ENCODE results near the gene HSD17B4.
A peak's percentile ranks its signal among the peaks of the same experiment; 100 is the strongest.
"Not testable (repeated sequence)": the region's sequence is repeated elsewhere in the genome, so short reads cannot be mapped to it uniquely, and the experiment has no call there.

The HSD17B4 gene

DNA sequence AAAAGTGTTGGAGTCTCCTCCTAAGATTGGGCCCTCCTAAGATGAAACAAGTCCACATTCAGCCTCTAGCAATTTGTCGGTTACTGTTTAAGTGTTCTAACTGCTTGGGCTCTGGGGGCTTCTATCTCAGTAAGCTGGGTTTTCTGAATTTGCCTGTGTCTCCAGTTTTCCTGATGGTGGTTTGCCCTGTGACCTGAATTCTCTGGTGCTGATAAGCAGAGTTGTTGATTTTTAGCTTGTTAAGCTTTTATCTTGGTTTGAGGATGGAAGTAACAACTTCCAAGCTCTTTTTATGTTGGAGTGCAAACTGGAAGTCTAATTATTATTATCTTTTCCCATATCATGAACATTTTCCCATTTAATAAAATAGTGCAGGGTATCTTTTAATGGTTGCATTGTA lies 30.9 kb downstream of the HSD17B4 start:
- DNase-seq (ENCODE audit: insufficient read length, low spot score) (no peak), FAIRE-seq (no peak)
- no peak for TF ChIP-seq POLR2A (IDR thresholded peaks at IDR 0.05; ENCODE audit: low read depth, low read length)

DNA sequence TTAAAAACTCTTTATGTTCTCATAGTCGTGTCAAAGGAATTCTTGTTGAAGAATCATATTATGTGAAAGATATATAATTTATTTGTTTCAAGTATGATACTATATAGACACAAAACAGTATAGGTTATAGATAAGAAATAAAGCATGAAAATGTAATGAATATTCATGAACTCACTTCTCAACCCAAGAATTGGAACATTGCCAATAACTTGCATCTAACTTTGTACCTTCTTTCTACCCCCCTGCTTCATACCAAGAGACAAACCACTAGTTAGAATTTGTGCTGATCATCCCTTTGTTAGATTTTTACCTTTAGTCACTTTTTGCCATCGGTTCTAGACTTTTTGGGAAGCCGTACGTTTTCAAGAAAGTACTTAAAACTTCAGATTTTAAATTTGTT lies 32.6 kb downstream of the HSD17B4 start:
- FAIRE-seq (no peak), DNase-seq (ENCODE audit: insufficient read length, low spot score) (no peak)
- no peak for TF ChIP-seq POLR2A (IDR thresholded peaks at IDR 0.05; ENCODE audit: low read depth, low read length)

DNA sequence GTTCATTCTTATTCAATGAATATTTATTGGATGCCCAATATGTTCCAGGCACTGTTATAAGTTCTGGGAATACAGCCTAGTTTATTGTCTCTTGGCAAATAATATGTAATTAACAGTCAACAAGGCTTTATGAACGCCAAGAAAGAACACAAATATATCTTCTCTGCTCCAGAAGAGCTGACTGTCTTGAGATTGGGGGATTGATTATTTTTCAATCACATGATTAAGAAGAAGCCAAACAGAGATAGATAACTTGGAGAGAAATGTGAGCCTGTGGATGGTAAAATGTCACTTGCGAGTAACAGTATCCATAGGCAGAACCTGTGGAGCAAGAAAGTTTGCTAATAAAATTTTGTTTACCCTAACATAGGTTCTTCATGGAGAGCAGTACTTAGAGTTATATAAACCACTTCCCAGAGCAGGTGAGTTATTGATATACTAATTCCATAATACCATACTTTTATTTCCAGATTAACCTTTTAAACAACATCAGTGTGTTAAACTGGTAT lies 49.4 kb downstream of the HSD17B4 start:
- DNase-seq (ENCODE audit: insufficient read length, low spot score) (no peak), FAIRE-seq (no peak)
- no peak for TF ChIP-seq POLR2A (IDR thresholded peaks at IDR 0.05; ENCODE audit: low read depth, low read length)

DNA sequence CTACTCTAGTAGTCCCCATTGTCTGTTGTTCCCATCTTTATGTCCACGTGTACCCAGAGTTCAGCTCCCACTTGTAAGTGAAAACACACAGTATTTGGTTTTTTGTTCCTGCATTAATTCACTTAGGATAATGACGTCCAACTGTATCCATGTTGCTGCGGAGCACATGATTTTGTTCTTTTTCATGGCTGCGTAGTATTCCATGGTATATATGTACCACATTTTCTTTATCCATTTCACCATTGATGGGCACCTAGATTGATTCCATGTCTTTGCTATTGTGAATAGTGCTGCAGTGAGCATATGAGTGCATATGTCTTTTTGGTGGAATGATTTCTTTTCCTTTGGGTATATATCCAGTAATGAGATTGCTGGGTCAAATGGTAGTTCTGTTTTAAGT lies 51.6 kb downstream of the HSD17B4 start:
- not testable (repeated sequence) for FAIRE-seq; DNase-seq (ENCODE audit: insufficient read length, low spot score)

DNA sequence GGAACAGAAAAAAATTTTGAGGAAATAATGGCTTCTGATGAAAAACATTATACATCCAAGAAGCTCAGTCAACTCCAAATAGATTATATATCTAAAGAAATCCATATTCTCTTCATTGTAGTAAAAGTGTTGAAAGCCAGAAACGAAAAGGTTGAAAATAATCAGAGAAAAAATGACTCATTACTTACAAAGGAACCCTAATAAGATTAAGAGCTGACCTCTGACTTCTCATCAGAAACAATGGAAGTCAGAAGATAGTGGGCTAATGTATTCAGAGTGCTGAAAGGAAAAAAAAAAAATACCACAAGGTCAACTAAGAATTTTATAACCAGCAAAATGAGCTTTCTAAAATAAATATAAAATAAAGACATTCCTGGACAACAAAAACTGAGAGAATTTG lies 60.0 kb downstream of the HSD17B4 start:
- FAIRE-seq (no peak), DNase-seq (ENCODE audit: insufficient read length, low spot score) (no peak)
- TF ChIP-seq POLR2A (IDR thresholded peaks at IDR 0.05; ENCODE audit: low read depth, low read length) = no peak

DNA sequence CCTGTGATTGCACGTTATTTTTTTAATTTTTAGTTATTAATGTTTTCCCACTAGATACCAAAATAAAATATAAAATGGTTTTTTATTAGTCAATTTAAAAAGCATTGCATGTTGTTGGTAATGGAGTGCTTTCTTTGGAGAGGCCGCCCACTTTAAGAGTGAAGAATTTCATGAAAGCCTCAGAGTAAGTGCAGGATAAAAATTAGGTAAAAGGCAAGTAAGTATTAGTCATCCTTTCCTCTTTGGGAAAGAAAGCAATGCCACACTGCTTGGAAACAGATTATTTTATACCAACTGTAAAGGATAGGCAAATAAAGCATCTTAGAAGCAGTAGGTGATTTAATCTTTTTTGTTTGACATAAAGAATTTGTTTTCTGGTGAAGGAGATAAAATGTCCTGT lies 62.9 kb downstream of the HSD17B4 start:
- no peak for TF ChIP-seq POLR2A (IDR thresholded peaks at IDR 0.05; ENCODE audit: low read depth, low read length)
- peak; percentile 87 for FAIRE-seq
- no peak for DNase-seq (ENCODE audit: insufficient read length, low spot score)

DNA sequence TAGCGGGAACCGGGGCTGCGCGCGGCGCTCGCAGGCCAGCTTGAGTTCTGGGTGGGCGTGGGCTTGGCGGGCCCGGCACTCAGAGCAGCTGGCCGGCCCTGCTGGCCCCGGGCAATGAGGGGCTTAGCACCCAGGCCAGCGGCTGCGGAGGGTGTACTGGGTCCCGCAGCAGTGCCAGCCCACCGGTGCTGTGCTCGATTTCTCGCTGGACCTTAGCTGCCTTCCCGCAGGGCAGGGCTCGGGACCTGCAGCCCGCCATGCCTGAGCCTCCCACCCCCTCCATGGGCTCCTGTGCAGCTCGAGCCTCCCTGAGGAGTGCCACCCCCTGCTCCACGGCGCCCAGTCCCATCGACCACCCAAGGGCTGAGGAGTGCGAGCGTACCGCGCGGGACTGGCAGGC lies 64.8 kb downstream of the HSD17B4 start:
- not testable (repeated sequence) for FAIRE-seq; DNase-seq (ENCODE audit: insufficient read length, low spot score)

DNA sequence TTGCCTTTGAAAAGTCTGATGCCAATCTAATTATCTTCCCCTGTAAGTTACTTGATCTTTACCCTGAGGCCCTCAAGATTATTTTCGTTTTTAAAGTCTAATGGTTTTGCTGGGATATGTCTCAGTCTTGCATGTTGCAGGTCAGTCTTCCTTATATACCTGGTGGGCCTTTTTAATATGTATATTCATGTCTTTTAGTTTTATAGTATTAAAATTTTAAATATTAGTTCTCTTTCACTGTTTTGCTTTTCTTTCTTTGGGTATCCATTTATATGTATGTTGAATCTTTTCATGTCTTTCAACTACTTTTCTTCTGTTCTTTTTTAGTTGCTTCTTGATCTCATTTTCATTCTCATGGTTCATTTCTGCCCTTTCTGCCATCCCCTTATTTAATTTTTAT lies 68.9 kb downstream of the HSD17B4 start:
- no peak for DNase-seq (ENCODE audit: insufficient read length, low spot score)
- no peak for FAIRE-seq
- TF ChIP-seq POLR2A (IDR thresholded peaks at IDR 0.05; ENCODE audit: low read depth, low read length) = no peak

DNA sequence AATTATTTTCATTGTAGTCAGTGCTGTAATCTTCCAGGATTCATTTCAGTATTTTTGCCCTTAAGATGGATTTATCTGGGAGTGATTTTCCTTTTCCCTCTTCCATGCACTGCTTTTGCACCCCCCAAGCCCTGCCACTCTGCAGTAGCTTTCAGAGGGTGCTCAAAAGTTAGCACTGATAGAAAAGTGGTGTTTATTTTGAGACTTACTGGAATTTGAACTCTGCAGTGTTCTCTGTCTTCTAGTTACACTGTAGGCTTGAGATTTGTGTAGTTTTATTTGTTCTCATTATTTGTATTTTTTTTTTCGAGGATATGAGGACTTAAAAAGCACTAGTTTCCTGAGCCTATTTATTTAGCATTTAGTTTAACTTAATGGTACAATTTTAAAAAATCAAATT lies 70.5 kb downstream of the HSD17B4 start:
- no peak for TF ChIP-seq POLR2A (IDR thresholded peaks at IDR 0.05; ENCODE audit: low read depth, low read length)
- FAIRE-seq (no peak), DNase-seq (ENCODE audit: insufficient read length, low spot score) (no peak)

DNA sequence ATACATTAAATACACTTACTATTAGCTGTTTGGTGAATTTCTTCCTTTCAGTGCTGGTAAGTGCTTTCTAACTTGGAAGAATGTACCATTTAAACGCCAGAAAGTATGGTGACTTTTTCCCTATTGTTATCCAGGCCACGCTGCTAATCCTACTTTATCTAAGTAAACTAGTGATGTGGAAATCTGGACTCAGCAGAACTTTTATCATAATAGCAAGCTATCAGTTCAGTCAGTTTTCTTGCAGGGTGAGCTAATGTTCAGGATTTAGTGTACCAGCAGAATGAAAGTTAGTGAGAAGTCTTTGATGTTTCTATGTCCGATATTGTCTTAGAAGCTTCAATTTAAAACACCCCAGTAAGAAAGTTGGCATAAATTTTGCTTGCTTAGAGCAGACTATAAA lies 72.2 kb downstream of the HSD17B4 start:
- no peak for TF ChIP-seq POLR2A (IDR thresholded peaks at IDR 0.05; ENCODE audit: low read depth, low read length)
- FAIRE-seq = no peak
- DNase-seq (ENCODE audit: insufficient read length, low spot score) = no peak

DNA sequence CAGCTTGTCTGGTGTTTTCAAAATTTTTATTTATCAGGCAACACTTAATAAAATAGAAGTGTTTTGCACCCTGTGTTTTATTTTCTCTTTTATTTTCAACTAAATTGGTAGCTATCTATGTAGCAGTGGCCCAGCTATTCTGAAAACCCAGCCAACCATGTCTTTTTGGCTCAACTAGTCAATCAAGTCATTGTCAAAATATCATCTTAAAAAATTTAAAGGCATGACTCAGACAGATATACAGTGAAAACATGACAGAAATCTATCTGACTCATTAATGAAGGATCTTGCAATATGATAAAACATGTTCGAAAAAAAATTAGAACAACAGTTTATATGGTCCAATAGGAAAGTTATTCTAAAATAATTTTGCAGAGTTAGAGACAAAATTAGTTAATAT lies 75.1 kb downstream of the HSD17B4 start:
- FAIRE-seq (no peak), DNase-seq (ENCODE audit: insufficient read length, low spot score) (no peak)
- no peak for TF ChIP-seq POLR2A (IDR thresholded peaks at IDR 0.05; ENCODE audit: low read depth, low read length)

DNA sequence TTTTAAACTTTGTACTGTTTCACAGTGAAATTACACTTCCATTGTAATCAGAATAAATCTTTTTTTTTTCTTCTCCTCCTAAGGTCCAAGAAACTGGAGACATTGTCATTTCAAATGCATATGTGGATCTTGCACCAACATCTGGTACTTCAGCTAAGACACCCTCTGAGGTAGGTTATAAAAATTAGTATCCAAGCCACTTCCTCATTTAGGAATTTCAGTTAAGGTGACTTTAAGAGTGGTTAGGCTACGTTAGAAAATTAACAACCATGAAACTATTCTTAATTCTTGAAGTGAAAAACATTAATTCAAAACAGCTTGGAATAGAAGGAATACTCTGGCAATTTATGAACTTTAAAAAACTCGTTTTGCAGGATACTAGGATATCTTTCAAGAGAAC lies 77.5 kb downstream of the HSD17B4 start:
- no peak for TF ChIP-seq POLR2A (IDR thresholded peaks at IDR 0.05; ENCODE audit: low read depth, low read length)
- DNase-seq (ENCODE audit: insufficient read length, low spot score) (no peak), FAIRE-seq (no peak)

DNA sequence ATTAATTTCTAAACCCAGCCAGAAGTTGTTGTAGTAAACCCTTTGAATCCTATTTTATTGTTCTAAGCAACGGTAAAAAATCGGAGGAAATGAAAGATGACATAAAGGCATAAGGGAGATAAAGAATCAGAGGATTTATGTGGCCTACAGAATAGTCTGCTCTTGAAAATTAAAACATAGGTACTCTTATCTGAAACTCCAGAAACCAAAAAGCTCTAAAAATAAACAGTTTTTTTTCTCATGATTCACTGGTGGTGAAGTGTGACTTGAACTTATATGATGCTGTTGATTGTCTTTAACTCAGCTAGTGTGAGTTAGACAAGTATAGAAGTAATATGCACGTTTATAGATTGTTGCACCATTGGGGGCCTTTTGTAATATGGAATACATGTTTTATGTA lies 80.3 kb downstream of the HSD17B4 start:
- no peak for TF ChIP-seq POLR2A (IDR thresholded peaks at IDR 0.05; ENCODE audit: low read depth, low read length)
- DNase-seq (ENCODE audit: insufficient read length, low spot score) (no peak), FAIRE-seq (no peak)

DNA sequence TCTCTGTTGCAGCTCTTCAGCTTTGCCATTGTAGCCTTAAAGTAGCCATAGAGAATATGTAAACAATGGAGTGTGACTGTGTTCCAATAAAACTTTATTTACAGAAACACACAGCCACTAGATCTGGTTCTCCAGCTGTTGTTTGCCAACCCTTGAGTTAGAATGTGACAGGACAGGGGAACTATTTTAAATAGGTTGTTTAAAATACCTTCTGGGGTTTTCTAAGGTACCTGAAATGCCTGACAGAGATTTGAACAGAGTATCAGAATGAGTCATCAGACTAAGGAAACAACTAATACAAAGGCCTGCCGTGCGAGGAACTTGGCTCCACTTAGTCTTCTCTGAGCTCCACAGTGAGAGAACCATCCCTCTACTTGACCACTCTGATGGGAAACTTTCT lies 85.4 kb downstream of the HSD17B4 start:
- DNase-seq (ENCODE audit: insufficient read length, low spot score) (no peak), FAIRE-seq (no peak)
- no peak for TF ChIP-seq POLR2A (IDR thresholded peaks at IDR 0.05; ENCODE audit: low read depth, low read length)

DNA sequence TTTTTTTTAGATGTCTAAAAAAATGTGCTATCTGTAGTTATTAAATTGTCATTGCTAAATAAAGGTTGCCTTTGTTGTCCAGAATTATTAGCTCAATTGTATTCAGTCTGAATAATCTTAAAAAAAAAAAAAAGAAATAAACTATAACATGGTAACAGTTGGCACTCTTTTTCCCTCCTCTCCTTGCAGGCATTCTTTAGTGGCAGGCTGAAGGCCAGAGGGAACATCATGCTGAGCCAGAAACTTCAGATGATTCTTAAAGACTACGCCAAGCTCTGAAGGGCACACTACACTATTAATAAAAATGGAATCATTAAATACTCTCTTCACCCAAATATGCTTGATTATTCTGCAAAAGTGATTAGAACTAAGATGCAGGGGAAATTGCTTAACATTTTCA lies 89.4 kb downstream of the HSD17B4 start:
- TF ChIP-seq POLR2A (IDR thresholded peaks at IDR 0.05; ENCODE audit: low read depth, low read length) = no peak
- no peak for FAIRE-seq
- no peak for DNase-seq (ENCODE audit: insufficient read length, low spot score)

DNA sequence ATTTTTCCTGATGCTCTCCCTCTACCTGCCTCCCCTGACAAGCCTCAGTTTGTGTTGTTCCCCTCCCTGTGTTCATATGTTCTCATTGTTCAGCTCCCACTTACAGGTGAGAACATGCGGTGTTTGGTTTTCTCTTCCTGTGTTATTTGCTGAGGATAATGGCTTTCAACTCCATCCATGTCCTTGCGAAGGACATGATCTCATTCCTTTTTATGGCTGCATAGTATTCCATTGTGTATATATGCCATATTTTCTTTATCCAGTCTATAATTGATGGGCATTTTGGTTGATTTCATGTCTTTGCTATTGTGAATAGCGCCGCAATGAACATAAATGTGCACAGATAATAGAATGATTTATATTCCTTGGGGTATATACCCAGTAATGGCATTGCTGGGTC lies 99.5 kb downstream of the HSD17B4 start:
- no peak for FAIRE-seq
- DNase-seq (ENCODE audit: insufficient read length, low spot score) = no peak
- TF ChIP-seq POLR2A (IDR thresholded peaks at IDR 0.05; ENCODE audit: low read depth, low read length) = no peak

Data from H54 (cell line).